GOT3 (cell line): Measurements from ENCODE around the gene PDE4D.

ENCODE experiments used
- DNase-seq: peaks from one replicate; lab custom pipeline; 2025; ENCODE audit warnings: mixed read lengths; lab: John Stamatoyannopoulos, UW

The PDE4D gene

DNA sequence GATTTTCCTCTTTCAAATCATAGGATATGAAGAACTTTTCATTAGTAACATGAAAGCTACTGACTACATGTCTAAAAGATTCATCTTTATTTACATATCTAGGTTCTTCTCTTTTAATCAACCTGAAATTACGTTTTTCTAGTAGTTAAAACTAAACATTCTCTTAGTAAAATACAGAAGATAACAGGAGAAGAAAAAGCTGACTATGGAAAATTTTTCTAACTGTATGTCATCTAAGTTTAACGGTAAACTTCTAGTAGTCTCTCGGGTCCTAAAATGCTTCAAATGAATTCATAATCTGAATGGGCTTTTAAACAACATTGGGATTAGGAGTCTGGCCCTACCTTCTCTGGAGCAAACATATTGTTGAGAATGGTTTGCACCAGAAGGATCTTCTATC is 151.9 kb downstream of the PDE4D start:
- DNase-seq, result no peak

DNA sequence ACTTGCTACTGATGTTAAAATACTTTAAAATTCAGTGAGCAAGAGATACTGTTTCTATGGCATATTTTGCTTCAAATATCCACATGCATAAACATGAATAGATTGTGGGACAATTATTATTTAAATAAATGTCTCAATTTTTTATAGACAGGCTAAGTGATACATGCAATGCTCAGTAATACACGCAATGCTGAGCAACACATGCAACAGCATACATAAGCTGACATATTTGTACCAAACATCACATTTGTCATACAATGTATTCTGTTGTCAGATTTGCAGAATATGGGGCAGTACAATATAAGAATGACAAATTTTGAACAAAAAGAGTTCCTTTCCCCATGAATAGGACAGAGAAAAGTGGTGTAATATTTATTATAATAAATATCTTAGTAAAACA is 155.5 kb downstream of the PDE4D start:
- no peak for DNase-seq

DNA sequence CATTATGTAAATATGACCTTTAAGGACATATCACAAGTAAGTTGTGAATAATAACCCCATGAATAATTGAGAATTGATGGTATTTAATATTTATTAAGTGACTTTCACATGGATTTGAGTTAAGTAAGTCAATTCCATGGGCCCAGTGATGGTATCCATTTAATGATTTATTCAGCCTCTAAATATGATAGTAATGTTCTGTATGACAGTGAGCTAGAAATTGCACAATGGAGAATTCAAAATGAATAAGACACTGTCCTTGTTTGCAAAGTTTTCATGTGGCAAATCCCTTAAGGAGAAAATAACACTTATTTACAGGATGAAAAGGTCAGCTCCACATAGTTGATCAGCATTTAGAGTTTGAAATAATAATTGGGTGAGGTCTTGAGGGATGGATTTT is 160.7 kb downstream of the PDE4D start:
- no peak for DNase-seq

DNA sequence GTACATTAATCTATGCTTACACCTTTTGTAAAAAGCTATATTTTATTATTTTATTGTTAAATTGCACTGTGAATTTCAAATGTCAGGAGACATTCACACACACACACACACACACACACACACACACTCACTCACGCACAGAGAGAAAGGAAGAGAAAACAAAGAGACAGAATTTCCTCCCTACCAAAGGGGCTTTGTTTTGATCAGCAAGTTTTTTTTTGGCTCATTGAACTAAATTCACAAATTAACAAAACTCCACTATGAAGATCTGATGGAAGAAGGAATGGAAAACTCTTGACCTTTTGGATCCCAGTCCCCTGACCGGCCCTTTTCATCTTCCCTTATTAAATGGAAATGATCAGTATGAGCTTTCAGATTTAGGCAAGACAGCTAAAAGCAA is 161.2 kb downstream of the PDE4D start:
- no peak for DNase-seq

DNA sequence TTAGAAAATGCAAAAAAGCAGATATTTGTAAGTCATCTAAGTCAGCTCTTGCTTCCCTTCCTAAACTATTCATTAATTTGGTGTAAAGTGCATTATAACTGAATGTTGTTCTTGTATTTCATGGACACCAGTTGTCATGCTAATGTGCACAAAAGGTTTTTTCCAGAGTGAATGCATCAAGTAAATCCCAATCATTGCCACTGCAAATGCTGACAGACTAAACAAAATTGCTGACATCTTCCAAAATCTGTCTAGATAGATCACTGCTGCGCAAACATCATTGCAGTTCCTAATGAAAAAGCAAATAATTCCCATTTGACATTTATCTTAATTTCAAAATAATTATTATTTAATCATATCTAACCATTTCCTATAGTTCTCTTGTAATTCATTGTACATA is 161.7 kb downstream of the PDE4D start:
- no peak for DNase-seq

DNA sequence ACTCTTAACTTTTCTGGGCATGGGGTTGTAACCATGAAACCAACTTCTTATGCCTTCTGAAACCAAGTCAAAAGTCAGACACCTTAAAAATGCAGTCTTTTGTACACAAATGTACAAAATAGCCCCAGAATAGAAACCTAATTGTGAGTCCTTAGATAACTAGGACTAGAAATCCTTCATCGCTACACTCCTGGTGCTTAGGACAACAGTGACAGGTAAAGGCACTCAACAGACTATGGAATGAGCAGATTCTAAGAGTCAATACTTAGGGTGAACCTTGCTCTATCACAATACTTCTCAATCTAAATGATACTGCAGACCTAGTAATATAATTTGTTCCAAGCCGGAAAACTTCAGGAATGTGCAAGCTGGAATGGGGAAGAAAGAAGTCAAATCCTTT is 163.7 kb downstream of the PDE4D start:
- DNase-seq, result no peak

DNA sequence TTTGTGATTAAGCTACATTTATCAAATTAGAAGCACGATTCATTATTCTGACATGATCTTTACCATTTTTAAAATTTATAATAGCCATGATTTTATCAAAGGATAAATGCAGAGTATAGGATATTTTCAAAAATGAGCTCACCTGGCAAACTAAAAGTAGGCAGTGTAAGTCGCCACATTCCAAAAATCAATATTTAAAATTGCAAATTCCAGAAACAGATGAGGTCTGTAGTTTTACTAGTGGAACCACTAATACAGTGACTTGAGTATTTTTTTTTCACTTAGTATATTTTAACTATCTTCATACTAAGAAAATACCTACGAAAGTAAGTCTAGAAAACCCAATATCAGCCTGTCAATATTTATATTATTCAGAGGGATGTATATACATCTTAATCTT is 164.2 kb downstream of the PDE4D start:
- no peak for DNase-seq

DNA sequence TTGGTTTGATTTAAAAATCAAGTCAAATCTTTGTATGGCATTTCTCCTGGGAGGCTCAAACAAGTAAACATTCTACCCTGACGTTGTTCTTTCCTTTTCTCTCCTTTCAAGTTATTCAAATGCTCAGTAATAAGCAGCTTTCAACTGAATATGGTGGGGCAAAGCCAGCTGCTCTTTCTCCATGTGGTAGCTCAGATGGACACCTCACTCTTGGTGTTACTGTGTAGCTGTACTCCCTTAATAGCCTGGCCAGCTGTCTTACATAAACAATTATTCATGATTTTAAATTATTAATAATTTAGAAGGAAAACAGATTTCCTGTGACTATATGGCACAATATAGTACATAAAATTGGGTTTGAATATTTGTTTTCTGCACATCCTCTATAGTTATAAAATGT is 165.2 kb downstream of the PDE4D start:
- no peak for DNase-seq

DNA sequence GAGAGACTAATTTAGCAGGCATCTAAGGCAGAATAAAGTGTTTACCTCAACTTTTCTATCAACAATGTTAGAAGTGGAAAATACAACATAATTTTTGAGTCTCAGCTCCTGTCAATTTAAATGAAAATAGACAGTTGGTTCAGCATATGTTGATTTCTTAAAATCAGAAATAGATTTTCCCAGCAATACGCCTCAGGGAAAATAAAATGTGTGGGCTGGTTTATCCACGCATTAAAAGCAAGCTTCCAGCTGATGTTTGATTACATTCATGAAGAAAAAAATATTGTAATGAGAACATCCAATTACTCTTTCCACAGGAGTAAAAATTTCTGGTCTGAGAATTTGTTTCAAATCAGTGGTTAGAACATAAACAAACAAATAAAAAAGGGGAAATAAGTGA is 166.3 kb downstream of the PDE4D start:
- DNase-seq, result no peak

DNA sequence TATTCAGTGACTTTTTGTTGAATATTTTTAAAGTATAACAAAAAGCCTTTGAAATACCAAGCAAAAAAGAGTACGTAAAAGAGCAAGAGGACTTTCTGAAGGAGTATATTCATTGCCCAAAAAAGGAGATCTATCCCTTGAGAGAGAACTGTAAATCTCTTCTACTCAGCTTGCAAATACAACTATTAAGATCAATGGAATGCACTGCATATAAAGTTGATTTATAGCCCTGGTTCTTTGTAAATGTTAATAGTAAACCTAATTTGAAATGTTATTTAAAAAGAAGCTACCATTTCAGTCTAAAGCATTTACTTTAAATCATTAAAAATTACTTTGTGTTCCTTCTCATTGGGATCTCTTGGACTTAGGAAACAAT is 168.1 kb downstream of the PDE4D start:
- DNase-seq, result no peak

DNA sequence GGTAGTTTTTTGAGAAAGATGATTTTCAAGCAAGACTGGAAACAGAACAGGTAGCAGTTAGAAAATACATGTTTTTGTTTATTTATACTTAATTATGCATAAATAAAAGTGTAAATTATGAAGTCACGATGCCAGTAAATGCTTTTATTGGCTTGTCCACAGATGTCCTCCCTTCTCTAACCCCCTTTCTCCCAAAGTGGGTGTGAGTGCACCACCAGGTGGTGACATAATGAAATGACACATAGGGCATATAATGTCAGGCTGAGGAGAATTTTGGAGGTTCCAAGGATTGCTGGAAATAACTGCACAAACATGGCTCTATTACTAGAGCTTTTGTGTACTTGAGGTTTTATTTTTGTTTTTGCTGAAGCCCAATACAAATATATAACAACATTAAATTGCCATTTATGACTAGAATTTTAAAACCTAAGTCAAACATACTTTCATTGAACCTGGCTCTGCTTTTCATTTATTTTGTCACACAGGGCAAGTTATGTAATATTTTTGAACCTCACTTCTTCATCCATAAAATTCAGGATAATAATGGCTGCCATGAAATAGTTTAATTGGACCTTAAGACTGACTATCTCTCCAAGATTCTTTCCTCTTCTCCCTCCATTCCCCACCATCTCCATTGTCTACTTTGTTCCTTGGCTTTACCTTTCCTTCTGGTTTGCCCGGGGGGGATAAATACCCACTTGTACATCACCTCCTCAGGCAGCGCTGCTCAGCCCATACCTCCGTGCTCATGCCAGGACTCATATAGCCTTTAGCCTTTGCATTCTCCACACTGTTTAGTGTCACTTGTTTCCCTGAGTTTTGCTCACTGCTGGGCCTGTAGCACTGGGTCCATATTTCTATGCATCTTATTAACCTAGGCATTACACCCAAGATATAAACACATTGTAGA is 168.8 kb downstream of the PDE4D start:
- DNase-seq, result no peak

DNA sequence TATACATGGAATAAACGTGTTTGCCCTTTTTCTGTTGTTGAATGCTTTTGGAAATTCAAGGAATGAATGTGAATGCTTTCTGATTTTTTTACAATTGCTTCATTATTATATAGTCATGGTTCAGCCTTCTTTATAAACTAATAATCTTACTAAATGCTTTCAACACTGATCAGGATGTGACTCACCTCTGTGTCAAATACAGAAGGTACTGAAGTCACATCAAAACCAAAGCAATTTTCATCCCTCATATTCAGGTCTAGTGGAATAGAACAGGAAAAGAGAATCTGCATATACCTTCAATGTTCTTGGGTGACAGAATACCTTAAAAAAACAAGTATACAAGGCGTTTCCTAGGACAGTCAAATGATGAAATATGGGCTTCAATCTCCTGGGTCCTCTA is 170.7 kb downstream of the PDE4D start:
- no peak for DNase-seq

DNA sequence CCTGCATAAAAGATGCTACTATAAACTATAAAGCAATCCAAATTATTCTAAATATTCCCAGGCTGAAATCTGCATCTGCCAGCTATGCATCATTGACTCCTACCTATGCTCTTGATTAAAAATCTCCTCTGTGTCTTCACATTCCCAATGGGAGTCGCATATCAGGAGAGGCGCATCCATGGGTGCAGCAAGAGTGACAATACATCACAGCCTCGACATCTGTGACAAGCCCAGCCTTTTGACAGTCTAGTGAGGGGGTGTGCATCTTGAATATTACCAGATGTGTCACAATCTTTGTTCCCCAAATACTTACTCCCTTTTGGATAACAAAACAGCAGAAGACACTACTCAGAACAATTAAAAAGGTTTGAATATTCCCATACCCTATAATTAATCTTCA is 171.8 kb downstream of the PDE4D start:
- no peak for DNase-seq

DNA sequence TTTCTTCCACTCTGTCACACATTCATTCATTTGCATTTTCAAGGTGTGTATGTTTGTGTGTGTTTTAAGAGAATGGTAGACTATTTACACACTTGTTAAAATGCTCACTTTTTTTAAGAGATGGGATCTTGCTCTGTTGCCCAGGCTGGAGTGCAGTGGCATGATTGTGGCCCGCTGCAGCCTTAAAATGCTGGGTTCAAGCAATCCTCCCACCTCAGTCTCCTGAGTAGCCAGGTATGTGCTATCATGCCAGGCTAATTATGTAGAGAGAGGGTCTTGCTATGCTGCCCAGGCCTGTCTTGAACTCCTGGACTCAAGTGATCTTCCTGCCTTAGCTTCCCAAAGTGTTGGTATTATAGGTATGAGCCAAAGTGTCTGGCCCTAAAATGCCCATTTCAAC is 173.5 kb downstream of the PDE4D start:
- DNase-seq, result no peak

DNA sequence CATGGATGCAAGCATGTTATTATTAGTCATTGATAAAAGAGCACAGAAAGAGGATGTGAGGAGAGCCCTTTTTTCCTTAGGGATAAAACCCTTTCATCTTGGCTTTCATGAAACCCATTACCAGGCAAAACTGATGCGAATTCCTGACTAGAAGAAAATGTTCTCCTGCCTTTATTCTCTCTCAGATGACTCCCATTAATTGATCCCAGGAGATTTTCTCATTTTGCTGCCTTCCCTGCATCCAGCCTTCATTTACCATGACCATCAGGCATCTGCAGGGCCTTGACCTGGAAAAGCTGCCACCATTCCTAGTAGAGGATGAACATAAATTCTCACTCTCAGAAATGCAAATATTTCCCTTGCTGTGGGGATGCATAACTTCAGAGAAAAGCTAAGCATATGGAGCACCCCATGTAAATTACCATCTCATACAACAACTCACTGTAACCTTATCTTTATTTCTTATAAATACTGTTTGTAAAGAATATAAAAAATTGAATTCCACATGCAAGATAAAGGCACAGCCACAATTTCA is 176.5 kb downstream of the PDE4D start:
- DNase-seq, result no peak

DNA sequence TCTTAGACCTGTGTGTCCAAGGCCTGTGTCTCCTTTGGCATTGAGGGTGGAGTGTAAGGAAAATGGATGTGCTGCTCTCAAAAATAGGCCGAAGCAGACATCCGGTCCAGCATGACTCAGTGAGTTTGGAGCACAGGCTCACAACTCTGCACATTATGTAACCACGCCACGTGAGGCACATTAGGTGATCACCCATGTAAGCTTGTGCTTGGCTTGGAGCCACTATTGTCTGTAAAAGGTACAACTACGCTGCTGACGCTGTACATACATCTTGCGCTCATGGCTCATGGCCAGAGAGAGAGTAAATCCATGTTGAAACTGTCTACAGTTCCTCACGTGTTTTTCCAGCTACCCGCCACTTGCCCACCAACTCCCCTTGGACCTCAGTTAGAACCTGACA is 177.5 kb downstream of the PDE4D start:
- no peak for DNase-seq

DNA sequence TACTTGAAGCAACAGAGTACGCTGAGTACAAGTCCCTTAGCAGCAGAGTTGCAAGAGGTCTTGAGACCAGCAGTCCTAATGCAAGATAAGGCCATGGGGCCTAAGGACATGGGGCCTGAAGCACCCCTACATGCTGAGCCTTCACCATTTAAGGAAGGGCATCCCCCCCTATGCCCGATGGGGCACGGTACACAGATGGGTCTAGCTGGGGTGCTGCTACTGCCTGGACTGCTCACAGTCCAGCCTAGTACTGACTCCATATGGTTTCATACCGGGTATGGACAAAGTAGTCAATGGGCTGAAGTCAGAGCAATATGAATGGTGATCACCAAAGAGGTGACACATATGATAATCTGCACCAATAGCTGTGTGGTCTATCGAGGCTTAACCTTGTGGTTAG is 178.3 kb downstream of the PDE4D start:
- DNase-seq, result no peak

DNA sequence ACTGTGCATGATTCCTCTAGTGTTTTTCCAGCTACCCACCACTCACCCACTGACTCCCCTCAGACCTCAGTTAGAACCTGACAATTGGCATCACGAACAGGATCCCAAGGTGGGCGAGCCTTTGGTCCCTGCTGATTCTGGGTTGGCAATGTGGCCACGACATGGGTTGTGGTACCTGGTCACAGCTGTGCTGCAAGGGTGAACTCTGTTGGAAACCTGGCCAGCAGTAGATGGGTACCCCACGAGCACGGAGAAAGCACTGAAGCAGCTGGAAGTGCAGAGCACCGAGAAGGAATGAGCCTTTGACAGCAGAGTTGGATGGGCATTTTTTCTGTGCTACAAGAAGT is 180.1 kb downstream of the PDE4D start:
- no peak for DNase-seq

DNA sequence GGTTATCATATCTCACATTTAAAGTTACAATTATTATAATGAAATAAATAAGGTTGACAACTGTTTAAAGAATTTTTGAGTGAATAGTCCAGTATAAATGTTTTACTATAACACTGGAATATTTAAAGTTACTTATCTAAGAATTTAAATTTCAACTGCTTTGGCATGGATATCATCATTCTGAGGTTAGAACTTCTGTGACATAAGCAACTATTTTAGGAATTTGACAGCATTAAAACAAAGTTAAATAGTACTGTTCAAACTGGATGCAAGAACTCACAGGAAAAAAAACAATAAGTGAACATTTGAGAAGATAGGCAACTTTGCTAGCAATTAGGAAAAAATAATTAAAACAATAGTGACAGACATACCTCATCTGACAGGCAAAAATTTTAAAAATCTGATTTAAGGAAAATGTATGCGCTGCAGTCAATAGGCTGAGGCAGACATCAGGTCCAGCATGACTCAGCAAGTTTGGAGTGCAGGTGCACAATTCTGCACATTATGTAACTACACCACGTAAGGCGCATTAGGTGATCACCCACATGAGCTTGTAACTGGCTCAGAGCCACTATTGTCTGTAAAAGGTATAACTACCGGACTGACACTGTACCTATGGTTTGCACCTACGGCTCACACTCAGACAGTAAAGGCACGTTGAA is 180.6 kb downstream of the PDE4D start:
- no peak for DNase-seq

DNA sequence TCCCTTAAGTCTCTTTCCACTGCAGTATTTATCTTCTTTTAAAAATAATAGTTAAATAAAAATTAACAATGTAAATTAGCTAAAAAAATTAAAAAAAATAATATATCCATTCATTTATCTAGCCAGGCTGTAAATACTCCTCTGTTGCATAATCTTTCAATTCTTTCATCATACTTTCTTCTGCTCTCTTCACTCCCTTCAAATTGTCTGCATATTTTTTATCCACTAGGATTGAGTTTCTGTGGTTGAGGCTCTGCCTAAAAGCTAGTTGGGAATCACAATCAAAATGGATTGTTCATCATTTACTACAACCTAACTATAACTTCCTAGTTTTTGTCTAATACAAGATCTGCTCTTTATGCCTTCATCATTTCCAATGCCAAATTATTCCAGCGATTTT is 182.2 kb downstream of the PDE4D start:
- DNase-seq, result no peak

DNA sequence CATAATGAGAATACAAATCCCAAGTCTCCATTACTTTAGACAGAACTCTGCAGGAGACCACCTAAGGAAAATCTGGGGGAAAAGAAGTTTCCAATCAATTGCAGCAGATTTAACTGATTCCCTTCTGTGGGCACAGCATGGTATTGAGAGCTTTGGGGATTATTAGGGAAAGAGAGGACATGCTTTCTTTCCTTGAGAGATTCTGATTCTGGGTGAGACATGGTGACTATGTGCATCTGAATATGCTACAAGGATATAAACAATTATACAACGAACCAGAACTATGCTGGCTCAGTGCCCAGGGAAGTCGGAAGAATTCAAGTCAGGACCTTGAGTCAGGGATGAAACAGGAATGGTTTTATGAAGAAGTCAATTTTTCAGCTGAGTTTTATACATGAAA is 183.7 kb downstream of the PDE4D start:
- no peak for DNase-seq

DNA sequence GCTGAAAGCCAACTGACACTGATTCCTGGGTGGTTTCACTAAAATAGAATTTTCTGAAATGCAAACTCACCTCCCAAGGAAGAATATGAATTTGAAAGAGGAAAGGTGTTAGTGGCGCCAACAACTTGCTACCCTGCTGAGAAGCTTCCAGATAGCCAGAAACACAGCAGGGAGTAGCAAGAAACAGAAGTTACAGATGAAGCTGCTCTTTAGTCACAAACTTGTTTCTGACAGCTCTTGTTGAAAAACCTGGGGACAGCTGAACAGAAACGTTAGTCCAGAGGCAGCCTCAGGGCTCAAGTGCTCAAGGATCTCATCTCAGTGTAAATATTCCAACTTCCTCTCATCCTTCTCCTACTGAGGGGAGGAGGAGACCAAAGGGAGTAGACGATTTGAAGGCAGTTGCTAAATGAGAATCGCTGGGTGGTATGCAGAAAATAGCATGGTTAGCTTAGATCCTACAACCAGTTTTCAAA is 184.1 kb downstream of the PDE4D start:
- DNase-seq, result no peak

DNA sequence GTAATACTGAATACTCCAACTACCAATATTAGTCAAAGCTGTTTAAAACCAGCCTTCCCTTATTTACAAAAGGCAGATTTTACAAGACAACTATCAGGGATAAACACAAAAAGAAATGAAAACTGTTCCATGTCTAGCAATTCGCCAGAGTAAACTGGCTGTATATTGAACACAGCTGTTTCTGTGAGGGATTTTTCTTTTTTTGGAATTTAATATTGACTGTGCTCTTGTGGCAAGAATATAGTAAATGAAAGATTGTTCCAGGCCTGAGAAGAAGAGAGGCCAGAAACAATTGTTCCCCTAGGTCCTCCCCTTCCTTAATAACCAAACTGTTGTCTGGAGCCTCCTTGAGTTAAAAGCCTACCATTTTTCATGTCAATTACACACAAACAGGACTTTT is 188.6 kb downstream of the PDE4D start:
- no peak for DNase-seq
